Mesodermal cell (in vitro differentiated cells): ENCODE measurements around the gene CYLC2. TPM values are rescaled to one million over a fixed set of nuclear protein-coding genes. Genes with fewer than 3 reads are reported as not detected.

Experiments used
- H3K27ac ChIP-seq: 2 replicates; pipeline ENCODE4 v1.7.0; 2013; ENCODE audit warnings: mild to moderate bottlenecking, low read depth, low read length, moderate library complexity; ENCODE audit not compliant: severe bottlenecking
- H3K36me3 ChIP-seq: 2 replicates; pipeline ENCODE4 v1.7.1; 2013; ENCODE audit warnings: mild to moderate bottlenecking, low read length, moderate library complexity; ENCODE audit not compliant: control insufficient read depth, insufficient read depth
- H3K4me1 ChIP-seq: one replicate; pipeline ENCODE4 v1.7.1; 2013; ENCODE audit warnings: mild to moderate bottlenecking, low read length; ENCODE audit not compliant: insufficient read depth, control insufficient read depth, poor library complexity, severe bottlenecking
- H3K4me3 ChIP-seq: 2 replicates; pipeline ENCODE4 v1.7.0; 2013; ENCODE audit warnings: low read length, control low read depth, mild to moderate bottlenecking; ENCODE audit not compliant: insufficient read depth, poor library complexity, severe bottlenecking; ENCODE audit errors: extremely low read depth
- H3K9me3 ChIP-seq: 2 replicates; pipeline ENCODE4 v1.7.1; 2013; ENCODE audit warnings: mild to moderate bottlenecking, low read length, moderate library complexity; ENCODE audit not compliant: control insufficient read depth
- WGBS, 2 experiments: methylation state at CpG; one replicate each; pipeline ENCODE4 v1.1.5; 2013; ENCODE audit warnings: missing lambda C conversion rate in 2 of 2; ENCODE audit not compliant: insufficient coverage in 2 of 2; 5-methylcytosine and 5-hydroxymethylcytosine counted together
- polyA plus RNA-seq, 2 experiments: library from polyadenylated mRNA; stranded (reverse); fragments of 50-300 nt; gene quantifications; one replicate each; pipeline ENCODE4 v1.2.3, GENCODE V29; 2013

CYLC2 gene
- not detected for polyA plus RNA-seq (2013, experiment 1 of 2)
- polyA plus RNA-seq (2013, experiment 2 of 2), result not detected

DNA sequence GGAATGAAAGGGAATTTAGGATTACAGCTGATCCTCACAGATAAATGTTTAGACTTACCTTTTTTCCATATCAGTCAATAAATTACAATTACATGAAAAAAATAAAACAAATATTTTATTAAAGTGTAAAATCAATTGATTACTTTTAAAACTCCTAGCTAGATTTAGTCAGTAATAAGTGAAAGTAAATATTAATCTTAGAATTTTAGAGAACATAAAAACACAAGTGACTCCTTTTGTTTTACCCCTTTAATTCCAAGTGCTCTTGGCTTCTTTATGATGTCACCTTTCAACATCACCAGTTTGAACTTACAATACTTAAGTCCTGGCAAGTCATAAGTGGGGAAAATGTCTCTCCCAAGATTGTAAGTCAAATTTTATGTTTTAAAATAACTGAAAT is at the start of gene CYLC2:
TSS of gene CYLC2 (plus strand) at position 301 of the 400 bp plus-strand sequence. CDS start at position 349, 48 bp downstream.
- no peaks in the 10 kb centered on the region for H3K4me1 ChIP-seq
- no peak within 1 kb of the TSS for H3K27ac ChIP-seq
- no peaks in the 10 kb centered on the region for H3K36me3 ChIP-seq
- no peaks in the 10 kb centered on the region for H3K9me3 ChIP-seq
- H3K4me3 ChIP-seq, result no peak within 1 kb of the TSS

GRCh38 chr9:102950346-102950745 is 44.8 kb upstream of the CYLC2 start:
- Histone ChIP-seq H3K4me3 (no peak overlapping the region), H3K27ac (no peak overlapping the region), H3K36me3 (no peaks in the 10 kb centered on the region), H3K9me3 (no peaks in the 10 kb centered on the region), H3K4me1 (no peaks in the 10 kb centered on the region)
- WGBS, 2 experiments, result 25 to 70% methylated on average over 1 to 2 of the region's 2 CpGs

DNA sequence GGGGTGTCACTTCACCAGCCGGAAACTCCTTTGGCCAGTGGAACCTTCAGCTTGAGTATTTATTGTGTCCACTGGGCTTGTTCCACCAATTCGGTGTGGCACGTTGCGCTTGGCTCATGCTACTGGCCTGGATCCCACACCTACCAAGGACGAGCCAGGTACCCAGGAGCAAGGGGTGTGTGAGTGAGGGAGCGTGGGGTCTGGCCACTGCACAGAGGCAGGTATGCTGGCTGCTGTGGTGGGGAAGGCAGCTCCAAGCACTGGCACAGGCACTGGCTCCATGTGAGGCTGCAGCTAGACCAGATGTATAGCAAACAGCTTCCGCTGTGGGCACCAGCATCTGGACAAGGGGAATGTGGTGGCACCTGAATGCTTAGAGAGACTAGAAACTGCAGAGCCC is 28.1 kb upstream of the CYLC2 start:
- H3K27ac ChIP-seq, result no peak overlapping the region
- WGBS, 2 experiments, result 75 to 100% methylated on average over 1 to 6 of the region's 7 CpGs
- no peaks in the 10 kb centered on the region for H3K36me3 ChIP-seq
- H3K9me3 ChIP-seq, result peaks cover 24% of the 10 kb centered on the region
- H3K4me3 ChIP-seq, result no peak overlapping the region
- H3K4me1 ChIP-seq, result no peaks in the 10 kb centered on the region

DNA sequence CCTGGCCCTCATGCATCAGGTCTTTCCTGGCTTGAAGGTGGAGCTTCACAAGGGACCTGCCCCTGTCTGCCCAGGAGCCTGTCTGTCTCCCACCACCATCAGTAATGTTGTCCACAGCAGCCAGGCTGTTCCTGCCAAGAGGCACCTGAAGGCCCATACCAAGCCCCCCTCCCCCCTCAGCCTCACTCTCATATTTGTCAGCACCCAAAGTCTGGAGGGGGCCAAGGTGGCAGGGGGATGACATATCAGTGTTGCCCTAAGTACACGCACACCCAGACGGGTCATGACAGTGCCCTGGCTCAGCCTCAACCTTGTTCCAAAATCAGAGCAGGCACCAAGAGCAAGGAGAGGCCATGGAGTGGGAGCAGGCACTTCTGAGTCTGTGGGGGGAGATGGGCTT is 27.2 kb upstream of the CYLC2 start:
- H3K4me3 ChIP-seq, result no peak overlapping the region
- H3K27ac ChIP-seq, result no peak overlapping the region
- no peaks in the 10 kb centered on the region for H3K4me1 ChIP-seq
- H3K36me3 ChIP-seq, result no peaks in the 10 kb centered on the region
- WGBS, 2 experiments, result 69 to 77% methylated on average over 2 of the region's 2 CpGs
- H3K9me3 ChIP-seq, result peaks cover 24% of the 10 kb centered on the region

DNA sequence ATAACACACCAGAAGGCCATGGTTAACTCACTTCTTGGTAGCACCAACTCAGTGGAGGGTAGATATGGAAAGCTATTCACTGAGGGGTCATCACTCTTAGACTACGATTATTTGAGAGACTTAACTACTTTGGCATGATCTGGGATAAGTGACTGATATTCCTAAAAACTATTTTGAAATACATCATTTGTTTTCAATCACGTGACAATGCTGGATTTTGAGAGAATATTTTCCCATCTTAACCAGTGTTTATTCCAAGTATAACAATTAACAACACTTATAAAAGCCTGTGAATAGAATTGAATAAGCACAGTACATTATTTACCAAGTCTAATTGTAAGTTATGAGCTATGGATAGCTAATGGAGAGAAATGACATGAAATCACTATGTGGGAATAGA is 22.4 kb upstream of the CYLC2 start:
- Histone ChIP-seq H3K9me3 (peaks cover 24% of the 10 kb centered on the region), H3K4me1 (no peaks in the 10 kb centered on the region), H3K36me3 (no peaks in the 10 kb centered on the region), H3K4me3 (no peak overlapping the region), H3K27ac (no peak overlapping the region)
- WGBS, 2 experiments, result no CpG with 5 or more reads among the region's 2 CpGs

- H3K9me3 ChIP-seq, result peaks cover 14% of the 10 kb centered on the region
- no CpG with 5 or more reads among the region's 1 CpG for WGBS, 2 experiments
- no peaks in the 10 kb centered on the region for H3K4me1 ChIP-seq
- no peaks in the 10 kb centered on the region for H3K36me3 ChIP-seq
- H3K27ac ChIP-seq, result no peak overlapping the region
- H3K4me3 ChIP-seq, result no peak overlapping the region
Observed at GRCh38 chr9:102974530-102974929, 20.6 kb upstream of the CYLC2 start.

- H3K27ac ChIP-seq, result no peak overlapping the region
- no peak overlapping the region for H3K4me3 ChIP-seq
- no peaks in the 10 kb centered on the region for H3K4me1 ChIP-seq
- 66 to 76% methylated on average over 2 to 3 of the region's 4 CpGs for WGBS, 2 experiments
- H3K36me3 ChIP-seq, result no peaks in the 10 kb centered on the region
- peaks cover 14% of the 10 kb centered on the region for H3K9me3 ChIP-seq
Observed at GRCh38 chr9:102975251-102975650, 19.9 kb upstream of the CYLC2 start.

DNA sequence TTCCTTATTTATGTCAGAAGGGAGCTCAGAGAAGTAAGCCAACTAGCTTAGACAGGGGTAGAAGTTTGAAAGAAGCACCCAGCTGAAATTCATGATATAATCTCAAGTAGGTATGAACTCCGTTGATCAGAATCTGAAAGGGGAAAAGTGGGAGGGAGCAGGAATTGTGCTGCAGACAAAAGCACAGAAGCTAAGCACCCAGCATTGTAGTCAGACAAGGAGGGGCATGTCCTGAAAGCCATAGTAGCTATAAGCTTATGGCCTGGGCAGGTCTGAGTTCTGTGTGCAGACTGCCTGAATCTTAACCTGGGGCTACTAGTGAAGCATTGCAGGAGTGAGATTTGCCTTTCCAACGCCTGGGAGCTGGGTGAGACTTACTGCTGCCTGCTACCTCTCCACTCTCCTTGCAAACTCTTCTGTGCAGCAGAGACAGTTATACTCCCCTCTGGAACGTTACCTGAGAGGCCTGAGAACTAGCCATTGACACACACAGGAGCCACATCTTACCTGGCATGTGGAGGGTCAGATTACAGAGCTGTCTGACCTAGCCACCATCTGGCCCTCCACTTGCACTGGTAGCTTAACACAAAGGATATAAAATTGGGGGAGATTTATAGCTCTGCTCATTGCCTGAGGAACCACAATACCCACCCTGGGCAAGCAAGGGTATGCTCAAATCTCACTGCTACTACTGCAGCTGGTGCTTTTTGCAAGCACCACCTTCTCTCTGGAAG is 9.8 kb upstream of the CYLC2 start:
- peaks cover 6% of the 10 kb centered on the region for H3K9me3 ChIP-seq
- H3K27ac ChIP-seq, result no peak overlapping the region
- WGBS, 2 experiments, result 42 to 45% methylated on average over 2 of the region's 3 CpGs
- H3K4me3 ChIP-seq, result no peak overlapping the region
- no peaks in the 10 kb centered on the region for H3K4me1 ChIP-seq
- no peaks in the 10 kb centered on the region for H3K36me3 ChIP-seq

DNA sequence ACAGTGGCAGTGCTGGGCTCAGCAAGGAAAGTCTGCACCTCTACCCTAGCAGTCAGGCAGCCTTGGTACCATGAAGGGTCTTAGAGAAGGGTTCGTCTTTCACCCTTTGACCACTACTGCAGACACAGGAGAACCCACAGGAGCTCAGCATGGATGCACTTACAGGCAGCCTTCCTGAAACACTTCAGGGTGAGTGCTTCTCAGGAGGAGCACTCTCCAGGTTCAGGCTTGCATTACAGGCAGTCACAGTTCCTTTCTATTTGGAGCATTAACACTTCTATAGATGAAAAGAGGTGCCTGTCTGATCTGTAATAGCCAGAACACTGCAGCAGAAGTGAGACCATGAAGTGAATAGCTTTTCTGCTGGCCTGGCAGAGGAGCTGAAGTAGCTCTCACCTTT is 8.7 kb upstream of the CYLC2 start:
- no peaks in the 10 kb centered on the region for H3K4me1 ChIP-seq
- H3K9me3 ChIP-seq, result peaks cover 6% of the 10 kb centered on the region
- H3K36me3 ChIP-seq, result no peaks in the 10 kb centered on the region
- WGBS, 2 experiments, result 29% methylated on average over 1 of the region's 1 CpG; no CpG with 5 or more reads in 1 of the 2 experiments
- H3K27ac ChIP-seq, result no peak overlapping the region
- H3K4me3 ChIP-seq, result no peak overlapping the region

DNA sequence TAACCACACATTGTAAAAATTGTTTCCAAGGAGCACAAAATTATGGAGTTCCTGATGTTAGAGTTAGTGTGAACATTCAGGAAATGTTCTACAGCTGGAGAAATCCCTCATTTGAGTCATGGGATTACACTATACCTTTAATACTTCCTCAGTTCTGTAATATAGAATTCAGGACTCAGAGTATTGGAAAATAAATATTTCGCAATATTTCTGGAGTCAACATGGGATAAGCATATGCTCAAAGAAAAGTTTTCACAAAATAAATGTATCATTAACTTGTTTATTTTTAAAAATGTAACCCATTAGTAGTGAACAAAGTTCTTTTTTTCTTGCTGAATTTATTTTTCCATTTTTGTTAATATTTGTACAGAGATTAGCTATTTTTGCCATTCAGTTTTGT is 8.6 kb downstream of the CYLC2 start:
- H3K4me3 ChIP-seq, result no peak overlapping the region
- no peaks in the 10 kb centered on the region for H3K36me3 ChIP-seq
- no peaks in the 10 kb centered on the region for H3K9me3 ChIP-seq
- H3K27ac ChIP-seq, result no peak overlapping the region
- no peaks in the 10 kb centered on the region for H3K4me1 ChIP-seq
- no CpG with 5 or more reads among the region's 1 CpG for WGBS, 2 experiments

DNA sequence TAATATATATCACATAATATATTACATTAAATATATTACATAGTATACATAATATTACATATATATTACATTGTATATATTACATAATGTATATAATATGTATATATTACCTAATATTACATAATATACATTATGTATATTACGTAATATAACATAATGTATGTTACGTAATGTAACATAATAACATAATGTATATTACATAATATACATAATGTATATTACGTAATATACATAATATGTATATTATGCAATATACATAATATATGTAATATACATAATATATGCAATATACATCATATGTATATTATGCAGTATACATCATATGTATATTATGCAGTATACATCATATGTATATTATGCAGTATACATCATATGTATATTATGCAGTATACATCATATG is 19.1 kb downstream of the CYLC2 start:
- no CpG with 5 or more reads among the region's 3 CpGs for WGBS, 2 experiments
- Histone ChIP-seq H3K4me3 (no peak overlapping the region), H3K36me3 (no peaks in the 10 kb centered on the region), H3K27ac (no peak overlapping the region), H3K4me1 (no peaks in the 10 kb centered on the region), H3K9me3 (no peaks in the 10 kb centered on the region)
